GM12878 (cell line): ENCODE data around the gene CASK. TPM values are rescaled to one million over a fixed set of nuclear protein-coding genes. Genes with fewer than 3 reads are reported as not detected.

Experiments used
- ATAC-seq: fragments of 200-7000 bp; cut with Tn5 transposase; 3 replicates; pipeline ENCODE4 v1.9.1; 2020; ENCODE audit warnings: mild to moderate bottlenecking, moderate library complexity
- BruUV-seq: library from RNA; stranded (reverse); fragments of 400-500 nt; replicated peaks from 2 replicates; lab custom pipeline; 2021; lab: Mats Ljungman, UMichigan
- CTCF ChIA-PET: fragments of 300-600 bp; sonication (Branson Sonifier 250); formaldehyde crosslinking; extraction: SDS; loops from one replicate; lab custom pipeline; 2021; ENCODE audit warnings: inconsistent platforms; lab: Yijun Ruan, JAX
- POLR2A ChIA-PET: fragments of 350-600 bp; formaldehyde crosslinking; extraction: SDS; loops from one replicate; lab custom pipeline; 2021; ENCODE audit warnings: inconsistent platforms; lab: Charles Lee
- RAD21 ChIA-PET: fragments of 300-600 bp; sonication (Branson Sonifier 250); formaldehyde crosslinking; loops from one replicate; lab custom pipeline; 2023; ENCODE audit warnings: antibody characterized with exemption; ENCODE audit not compliant: unreplicated experiment; lab: Charles Lee
- SMC1A ChIA-PET: fragments of 300-600 bp; sonication (Branson Sonifier 250); formaldehyde crosslinking; loops from one replicate; lab custom pipeline; 2023; ENCODE audit not compliant: unreplicated experiment, uncharacterized antibody; lab: Charles Lee
- DNase-seq: peaks from one replicate; pipeline ENCODE4 v3.0.0-alpha.2; 2011; ENCODE audit warnings: low read depth, low spot score
- FAIRE-seq: peaks from 3 replicates; lab custom pipeline; 2011; peaks lifted over from hg19 to GRCh38; lab: Jason Lieb, UNC
- H2AFZ ChIP-seq: 2 replicates; pipeline ENCODE4 v1.6.0; 2011; ENCODE audit warnings: low read depth, low read length, control low read depth; ENCODE audit not compliant: control insufficient read depth
- H3K27ac ChIP-seq: 2 replicates; pipeline ENCODE4 v1.5.1; 2011; ENCODE audit warnings: control low read depth; ENCODE audit not compliant: control insufficient read depth, insufficient read depth
- H3K27me3 ChIP-seq, 2 experiments: replicated peaks in 1 of 2; 2 replicates each; pipeline versions ENCODE4 v1.6.0 to v1.6.1; 2011; ENCODE audit warnings: low read length in 1 of 2; ENCODE audit not compliant: control insufficient read depth in 2 of 2, insufficient read depth in 2 of 2
- H3K36me3 ChIP-seq, 2 experiments: 2 replicates each; pipeline ENCODE4 v1.5.1; 2011; ENCODE audit warnings: low read length in 1 of 2; ENCODE audit not compliant: control insufficient read depth in 2 of 2, insufficient read depth in 2 of 2
- H3K4me1 ChIP-seq: 2 replicates; pipeline ENCODE4 v1.6.1; 2011; ENCODE audit warnings: mild to moderate bottlenecking, low read length, moderate library complexity, mixed read lengths; ENCODE audit not compliant: control insufficient read depth, insufficient read depth
- H3K4me2 ChIP-seq: 2 replicates; pipeline ENCODE4 v1.6.0; 2011; ENCODE audit warnings: control low read depth; ENCODE audit not compliant: control insufficient read depth, insufficient read depth
- H3K4me3 ChIP-seq: fragments of 200-600 bp; sonication (generic); 2 replicates; pipeline ENCODE4 v1.5.1; 2016
- H3K79me2 ChIP-seq: 2 replicates; pipeline ENCODE4 v1.6.0; 2011; ENCODE audit warnings: low read length; ENCODE audit not compliant: control insufficient read depth, insufficient read depth
- H3K9ac ChIP-seq: 2 replicates; pipeline ENCODE4 v1.8.0; 2011; ENCODE audit warnings: low read length, control low read depth, mixed read lengths; ENCODE audit not compliant: control insufficient read depth, insufficient read depth
- H3K9me3 ChIP-seq: replicated peaks from 3 replicates; pipeline ENCODE4 v1.5.1; 2011; ENCODE audit warnings: mild to moderate bottlenecking, low read length; ENCODE audit not compliant: control insufficient read depth, insufficient read depth
- H4K20me1 ChIP-seq: 2 replicates; pipeline ENCODE4 v1.6.0; 2011; ENCODE audit not compliant: control insufficient read depth, insufficient read depth
- EZH2 ChIP-seq: IDR thresholded peaks from 2 replicates; pipeline ENCODE4 v1.6.1; 2012; ENCODE audit warnings: low read depth, mild to moderate bottlenecking, control low read depth, inconsistent platforms, low read length, borderline replicate concordance; ENCODE audit not compliant: control insufficient read depth
- FOXM1 ChIP-seq: IDR thresholded peaks from 2 replicates; pipeline ENCODE4 v1.6.1; 2012; ENCODE audit warnings: low read depth, mild to moderate bottlenecking, inconsistent platforms, low read length, moderate library complexity
- GATAD2B ChIP-seq: fragments of 450-650 bp; conservative IDR thresholded peaks from 2 replicates; pipeline ENCODE4 v1.6.1; 2017; ENCODE audit warnings: low read depth, mild to moderate bottlenecking, moderate library complexity
- JUNB ChIP-seq: IDR thresholded peaks from 2 replicates; pipeline ENCODE4 v1.6.1; 2016; ENCODE audit warnings: antibody characterized with exemption, mild to moderate bottlenecking
- NFXL1 ChIP-seq: fragments of 450-650 bp; IDR thresholded peaks from 2 replicates; pipeline ENCODE4 v1.6.1; 2017; ENCODE audit warnings: antibody characterized with exemption, mild to moderate bottlenecking, borderline replicate concordance
- NR2C1 ChIP-seq: fragments of 450-650 bp; IDR thresholded peaks from 2 replicates; pipeline ENCODE4 v1.6.1; 2017; ENCODE audit warnings: antibody characterized with exemption, mild to moderate bottlenecking, moderate library complexity
- POU2F2 ChIP-seq: IDR thresholded peaks from 3 replicates; pipeline ENCODE4 v1.6.1; 2011; ENCODE audit warnings: low read depth, mild to moderate bottlenecking, low read length, borderline replicate concordance
- RAD21 ChIP-seq: IDR thresholded peaks from 2 replicates; pipeline ENCODE4 v1.6.1; 2011; ENCODE audit warnings: mild to moderate bottlenecking, low read depth, low read length, moderate library complexity; ENCODE audit not compliant: insufficient read depth
- RUNX3 ChIP-seq: IDR thresholded peaks from 2 replicates; pipeline ENCODE4 v1.6.1; 2012; ENCODE audit warnings: low read length, inconsistent platforms
- SIN3A ChIP-seq: IDR thresholded peaks from 2 replicates; pipeline ENCODE4 v1.6.1; 2012; ENCODE audit warnings: low read depth, low read length, improper control_type of control experiment
- SPI1 ChIP-seq: IDR thresholded peaks from 2 replicates; pipeline ENCODE4 v1.6.1; 2011; ENCODE audit warnings: low read depth, mild to moderate bottlenecking, low read length, moderate library complexity, borderline replicate concordance; ENCODE audit not compliant: insufficient read depth
- TAF1 ChIP-seq: IDR thresholded peaks from 2 replicates; pipeline ENCODE4 v1.6.1; 2011; ENCODE audit warnings: mild to moderate bottlenecking, low read depth, low read length, borderline replicate concordance
- WGBS: methylation state at CpG from one replicate; pipeline ENCODE4 v1.1.6; 2016; ENCODE audit warnings: low lambda C conversion rate; ENCODE audit not compliant: insufficient replicate concordance, insufficient coverage; ENCODE audit errors: missing lambda C conversion rate; 5-methylcytosine and 5-hydroxymethylcytosine counted together
- in situ Hi-C: fragments of 300-500 bp; cut with MboI; formaldehyde crosslinking; loops from 9 replicates; pipeline ENCODE4 v1.14.3; 2018; ENCODE audit warnings: mixed read lengths
- intact Hi-C: fragments of 100-400 bp; cut with micrococcal nuclease; formaldehyde crosslinking; loops from one replicate; pipeline ENCODE4 v1.14.2; 2022; ENCODE audit not compliant: unreplicated experiment
- polyA plus RNA-seq, 11 experiments: library from polyadenylated mRNA; depleted of rRNA in 4 of 11; unstranded in 6 of 11; stranded (reverse) in 5 of 11; fragments of >200 nt; fragmentation: Nextera tagmentation in 4 of 11; fragmentation: Illumina TruSeq in 1 of 11; extraction: Ambion mirVana in 4 of 11; extraction: Trizol in 1 of 11; gene quantifications; 1 replicate in 1 of 11; 2 replicates in 10 of 11; pipeline versions ENCODE4 v1.2.1 to v1.2.3, GENCODE V29; 2011 to 2016; ENCODE audit warnings: inconsistent platforms in 2 of 11, missing spikeins in 2 of 11, low read depth in 1 of 11
- total RNA-seq, 4 experiments: library from RNA; depleted of rRNA in 3 of 4; stranded (reverse); fragments of >200 nt in 3 of 4; fragmentation: Illumina TruSeq in 1 of 4; extraction: Trizol in 1 of 4; gene quantifications; 2 replicates each; pipeline versions ENCODE4 v1.2.1 to v1.2.3, GENCODE V29; 2013 to 2021
- TF ChIP-seq, protein P1 (sequence below): IDR thresholded peaks from 2 replicates; pipeline ENCODE4 v1.6.1; 2011; ENCODE audit warnings: low read depth, mild to moderate bottlenecking, low read length, moderate library complexity, borderline replicate concordance; ENCODE audit errors: extremely low read depth
- TF ChIP-seq, protein P2 (sequence below): fragments of 450-650 bp; IDR thresholded peaks from 2 replicates; pipeline ENCODE4 v1.6.1; 2014; ENCODE audit warnings: mild to moderate bottlenecking
- TF ChIP-seq, protein P3 (sequence below): IDR thresholded peaks from 2 replicates; pipeline ENCODE4 v1.6.1; 2011; ENCODE audit warnings: mild to moderate bottlenecking, low read depth, low read length, moderate library complexity; ENCODE audit not compliant: insufficient replicate concordance
- TF ChIP-seq, protein P4 (sequence below): fragments of 450-650 bp; IDR thresholded peaks from 2 replicates; pipeline ENCODE4 v1.6.1; 2017; ENCODE audit warnings: mild to moderate bottlenecking, moderate library complexity

Gene CASK
- total and polyA plus RNA-seq, 10 of the 15 experiments (the other 5 are each of a cell fraction or from before 2014, with no cell fraction given) = 0.60 to 45.9 (median 4.8) TPM

DNA sequence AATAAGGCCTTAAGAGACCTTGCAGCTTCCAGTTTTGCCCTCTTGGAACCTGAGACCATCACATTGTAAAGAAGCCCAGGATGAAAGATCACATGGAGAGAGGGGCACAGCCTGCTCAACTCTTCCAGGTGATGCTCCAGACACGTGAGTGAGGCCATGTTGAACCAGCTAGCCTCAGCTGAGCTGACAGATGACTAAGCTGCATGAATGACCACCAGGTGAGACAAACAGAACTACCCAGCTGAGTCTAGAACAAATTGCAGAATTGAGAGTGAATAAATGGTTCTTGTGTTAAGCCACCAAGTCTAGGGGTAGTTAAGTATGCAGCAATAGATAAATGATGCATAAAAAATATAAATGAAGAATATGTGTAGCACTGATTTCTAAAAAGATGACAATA, 216.1 kb downstream of the CASK start:
- no peak overlapping the region for H3K4me3 ChIP-seq
- ChIA-PET POLR2A (interaction anchor here (0.7 to 1.0 kb wide), 2 partner anchors 13 to 501 kb away, joined by 3 to 5 read pairs; no protein-coding TSS in a partner anchor), CTCF (interaction anchor here (1.3 to 2.4 kb wide), 5 partner anchors 10 to 25 kb away, joined by 3 to 8 read pairs (median 5); partner anchors contain the start of gene GPR82), RAD21 (interaction anchor here (1.0 to 2.1 kb wide), 2 partner anchors 19 to 44 kb away, joined by 3 to 6 read pairs; partner anchors contain the start of gene GPR34), SMC1A (interaction anchor here (1.2 to 1.6 kb wide), 6 partner anchors 10 to 152 kb away, joined by 3 to 8 read pairs (median 3); partner anchors contain the start of gene GPR34)
- intact Hi-C loops = loop anchor here (2.0 kb wide), 1 partner anchor 14 kb away; no protein-coding TSS in a partner anchor
- H3K9ac ChIP-seq = no peak overlapping the region
- H3K36me3 ChIP-seq = no peaks in the 10 kb centered on the region
- no peaks in the 10 kb centered on the region for H4K20me1 ChIP-seq
- no peak overlapping the region for H3K4me2 ChIP-seq
- peak; percentile 26 for ATAC-seq
- BruUV-seq = no TSS peak
- peaks cover 26% of the 10 kb centered on the region for H3K4me1 ChIP-seq
- DNase-seq = no peak
- H3K27ac ChIP-seq = no peak overlapping the region
- no peak overlapping the region for H2AFZ ChIP-seq
- H3K27me3 ChIP-seq = no peaks in the 10 kb centered on the region
- no peak for FAIRE-seq
- WGBS = 21% methylated on average over 1 of the region's 1 CpG
- in situ Hi-C loops = no loop called here
- no peaks in the 10 kb centered on the region for H3K9me3 ChIP-seq
- no peaks in the 10 kb centered on the region for H3K79me2 ChIP-seq
- TF ChIP-seq NFXL1 (no peak), RUNX3 (no peak), GATAD2B (no peak), TAF1 (no peak), SPI1 (peak; percentile 19; the same call in 1 of the 2 replicates), FOXM1 (no peak), NR2C1 (no peak), RAD21 (no peak), POU2F2 (no peak), JUNB (no peak), EZH2 (no peak), SIN3A (no peak)
- TF ChIP-seq, protein P1, sequence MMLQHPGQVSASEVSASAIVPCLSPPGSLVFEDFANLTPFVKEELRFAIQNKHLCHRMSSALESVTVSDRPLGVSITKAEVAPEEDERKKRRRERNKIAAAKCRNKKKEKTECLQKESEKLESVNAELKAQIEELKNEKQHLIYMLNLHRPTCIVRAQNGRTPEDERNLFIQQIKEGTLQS = no peak
- TF ChIP-seq, protein P2, sequence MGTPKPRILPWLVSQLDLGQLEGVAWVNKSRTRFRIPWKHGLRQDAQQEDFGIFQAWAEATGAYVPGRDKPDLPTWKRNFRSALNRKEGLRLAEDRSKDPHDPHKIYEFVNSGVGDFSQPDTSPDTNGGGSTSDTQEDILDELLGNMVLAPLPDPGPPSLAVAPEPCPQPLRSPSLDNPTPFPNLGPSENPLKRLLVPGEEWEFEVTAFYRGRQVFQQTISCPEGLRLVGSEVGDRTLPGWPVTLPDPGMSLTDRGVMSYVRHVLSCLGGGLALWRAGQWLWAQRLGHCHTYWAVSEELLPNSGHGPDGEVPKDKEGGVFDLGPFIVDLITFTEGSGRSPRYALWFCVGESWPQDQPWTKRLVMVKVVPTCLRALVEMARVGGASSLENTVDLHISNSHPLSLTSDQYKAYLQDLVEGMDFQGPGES = no peak
- TF ChIP-seq, protein P3, sequence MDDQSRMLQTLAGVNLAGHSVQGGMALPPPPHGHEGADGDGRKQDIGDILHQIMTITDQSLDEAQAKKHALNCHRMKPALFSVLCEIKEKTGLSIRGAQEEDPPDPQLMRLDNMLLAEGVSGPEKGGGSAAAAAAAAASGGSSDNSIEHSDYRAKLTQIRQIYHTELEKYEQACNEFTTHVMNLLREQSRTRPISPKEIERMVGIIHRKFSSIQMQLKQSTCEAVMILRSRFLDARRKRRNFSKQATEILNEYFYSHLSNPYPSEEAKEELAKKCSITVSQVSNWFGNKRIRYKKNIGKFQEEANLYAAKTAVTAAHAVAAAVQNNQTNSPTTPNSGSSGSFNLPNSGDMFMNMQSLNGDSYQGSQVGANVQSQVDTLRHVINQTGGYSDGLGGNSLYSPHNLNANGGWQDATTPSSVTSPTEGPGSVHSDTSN = no peak
- TF ChIP-seq, protein P4, sequence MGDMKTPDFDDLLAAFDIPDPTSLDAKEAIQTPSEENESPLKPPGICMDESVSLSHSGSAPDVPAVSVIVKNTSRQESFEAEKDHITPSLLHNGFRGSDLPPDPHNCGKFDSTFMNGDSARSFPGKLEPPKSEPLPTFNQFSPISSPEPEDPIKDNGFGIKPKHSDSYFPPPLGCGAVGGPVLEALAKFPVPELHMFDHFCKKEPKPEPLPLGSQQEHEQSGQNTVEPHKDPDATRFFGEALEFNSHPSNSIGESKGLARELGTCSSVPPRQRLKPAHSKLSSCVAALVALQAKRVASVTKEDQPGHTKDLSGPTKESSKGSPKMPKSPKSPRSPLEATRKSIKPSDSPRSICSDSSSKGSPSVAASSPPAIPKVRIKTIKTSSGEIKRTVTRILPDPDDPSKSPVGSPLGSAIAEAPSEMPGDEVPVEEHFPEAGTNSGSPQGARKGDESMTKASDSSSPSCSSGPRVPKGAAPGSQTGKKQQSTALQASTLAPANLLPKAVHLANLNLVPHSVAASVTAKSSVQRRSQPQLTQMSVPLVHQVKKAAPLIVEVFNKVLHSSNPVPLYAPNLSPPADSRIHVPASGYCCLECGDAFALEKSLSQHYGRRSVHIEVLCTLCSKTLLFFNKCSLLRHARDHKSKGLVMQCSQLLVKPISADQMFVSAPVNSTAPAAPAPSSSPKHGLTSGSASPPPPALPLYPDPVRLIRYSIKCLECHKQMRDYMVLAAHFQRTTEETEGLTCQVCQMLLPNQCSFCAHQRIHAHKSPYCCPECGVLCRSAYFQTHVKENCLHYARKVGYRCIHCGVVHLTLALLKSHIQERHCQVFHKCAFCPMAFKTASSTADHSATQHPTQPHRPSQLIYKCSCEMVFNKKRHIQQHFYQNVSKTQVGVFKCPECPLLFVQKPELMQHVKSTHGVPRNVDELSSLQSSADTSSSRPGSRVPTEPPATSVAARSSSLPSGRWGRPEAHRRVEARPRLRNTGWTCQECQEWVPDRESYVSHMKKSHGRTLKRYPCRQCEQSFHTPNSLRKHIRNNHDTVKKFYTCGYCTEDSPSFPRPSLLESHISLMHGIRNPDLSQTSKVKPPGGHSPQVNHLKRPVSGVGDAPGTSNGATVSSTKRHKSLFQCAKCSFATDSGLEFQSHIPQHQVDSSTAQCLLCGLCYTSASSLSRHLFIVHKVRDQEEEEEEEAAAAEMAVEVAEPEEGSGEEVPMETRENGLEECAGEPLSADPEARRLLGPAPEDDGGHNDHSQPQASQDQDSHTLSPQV = no peak
